Anterior cingulate cortex (tissue), 58 donors: ENCODE results near the gene HIVEP3.

Source experiments
- DNase-seq, 58 donors: peaks; one replicate each; lab custom pipeline; 2025; lab: John Stamatoyannopoulos, UW

HIVEP3 gene

GRCh38 chr1:41822866-41823265 lies 95.9 kb downstream of the HIVEP3 start:
- no peak for DNase-seq

GRCh38 chr1:41819843-41820242 lies 98.9 kb downstream of the HIVEP3 start:
- DNase-seq: no peak

GRCh38 chr1:41819069-41819468 lies 99.7 kb downstream of the HIVEP3 start:
- DNase-seq: no peak

- no peak for DNase-seq
Observed at GRCh38 chr1:41816061-41816460, 102.7 kb downstream of the HIVEP3 start.

GRCh38 chr1:41813755-41814745 lies 104.7 kb downstream of the HIVEP3 start:
- DNase-seq: no peak

- no peak for DNase-seq
Observed at GRCh38 chr1:41813226-41813625, 105.5 kb downstream of the HIVEP3 start.

GRCh38 chr1:41812453-41812852 lies 106.3 kb downstream of the HIVEP3 start:
- no peak for DNase-seq

- peak in 12 of 58 donors; percentile 3 to 36 (median 11) for DNase-seq
Observed at GRCh38 chr1:41812051-41812450, 106.7 kb downstream of the HIVEP3 start.

GRCh38 chr1:41811051-41811795 lies 107.5 kb downstream of the HIVEP3 start:
- no peak for DNase-seq

- DNase-seq: no peak
Observed at GRCh38 chr1:41810446-41810845, 108.3 kb downstream of the HIVEP3 start.

- DNase-seq: no peak
Observed at GRCh38 chr1:41809692-41810091, 109.0 kb downstream of the HIVEP3 start.

- DNase-seq: no peak
Observed at GRCh38 chr1:41807390-41807789, 111.3 kb downstream of the HIVEP3 start.

- no peak for DNase-seq
Observed at GRCh38 chr1:41806472-41807155, 112.1 kb downstream of the HIVEP3 start.

GRCh38 chr1:41805771-41806471 lies 112.8 kb downstream of the HIVEP3 start:
- DNase-seq: no peak

GRCh38 chr1:41804176-41804575 lies 114.5 kb downstream of the HIVEP3 start:
- DNase-seq: no peak

GRCh38 chr1:41803656-41804055 lies 115.1 kb downstream of the HIVEP3 start:
- no peak for DNase-seq

- peak in 45 of 58 donors; percentile 9 to 76 (median 37) for DNase-seq
Observed at GRCh38 chr1:41802532-41803501, 115.9 kb downstream of the HIVEP3 start.

- peak in 1 of 58 donors; percentile 18 for DNase-seq
Observed at GRCh38 chr1:41800311-41800829, 118.4 kb downstream of the HIVEP3 start.

GRCh38 chr1:41799723-41800122 lies 119.0 kb downstream of the HIVEP3 start:
- DNase-seq: no peak
